IPS DF 6.9 (cell line): ENCODE measurements around the gene ETFB.

Source experiments
- DNase-seq: peaks from one replicate; pipeline ENCODE4 v3.0.0-alpha.2; 2013; ENCODE audit warnings: low read depth, low spot score
- H3K27ac ChIP-seq: one replicate; pipeline ENCODE4 v1.5.1; 2013; ENCODE audit warnings: low read length, control low read depth
- H3K27me3 ChIP-seq: 2 replicates; pipeline ENCODE4 v1.6.1; 2013; ENCODE audit warnings: mild to moderate bottlenecking, low read length; ENCODE audit not compliant: control insufficient read depth, insufficient read depth
- H3K36me3 ChIP-seq: 2 replicates; pipeline ENCODE4 v1.6.1; 2013; ENCODE audit warnings: low read length; ENCODE audit not compliant: control insufficient read depth, insufficient read depth
- H3K4me1 ChIP-seq: 2 replicates; pipeline ENCODE4 v1.6.1; 2013; ENCODE audit warnings: low read length; ENCODE audit not compliant: control insufficient read depth, insufficient read depth
- H3K4me3 ChIP-seq: 2 replicates; pipeline ENCODE4 v1.5.1; 2013; ENCODE audit warnings: mild to moderate bottlenecking, low read length
- H3K9me3 ChIP-seq: 2 replicates; pipeline ENCODE4 v1.6.1; 2013; ENCODE audit warnings: low read length, inconsistent platforms; ENCODE audit not compliant: control insufficient read depth, insufficient read depth
- WGBS: extraction: QIAGEN DNeasy Blood & Tissue Kit; methylation state at CpG from one replicate; pipeline ENCODE4 v1.1.7; 2013; ENCODE audit warnings: mixed read lengths, missing lambda C conversion rate; ENCODE audit not compliant: insufficient read length, insufficient coverage; 5-methylcytosine and 5-hydroxymethylcytosine counted together

ETFB gene

GRCh38 chr19:51338563-51339312 is 27.4 kb downstream of the ETFB start:
- Histone ChIP-seq H3K9me3 (no peaks in the 10 kb centered on the region), H3K36me3 (no peaks in the 10 kb centered on the region), H3K27ac (no peak overlapping the region), H3K4me1 (peaks cover 8% of the 10 kb centered on the region), H3K4me3 (peak overlapping the region; percentile 82; the same call in 1 of the 2 replicates), H3K27me3 (no peaks in the 10 kb centered on the region; the same call in 1 of the 2 replicates)
- whole genome bisulfite sequencing = no CpG with 5 or more reads among the region's 43 CpGs
- DNase-seq = no peak

DNA sequence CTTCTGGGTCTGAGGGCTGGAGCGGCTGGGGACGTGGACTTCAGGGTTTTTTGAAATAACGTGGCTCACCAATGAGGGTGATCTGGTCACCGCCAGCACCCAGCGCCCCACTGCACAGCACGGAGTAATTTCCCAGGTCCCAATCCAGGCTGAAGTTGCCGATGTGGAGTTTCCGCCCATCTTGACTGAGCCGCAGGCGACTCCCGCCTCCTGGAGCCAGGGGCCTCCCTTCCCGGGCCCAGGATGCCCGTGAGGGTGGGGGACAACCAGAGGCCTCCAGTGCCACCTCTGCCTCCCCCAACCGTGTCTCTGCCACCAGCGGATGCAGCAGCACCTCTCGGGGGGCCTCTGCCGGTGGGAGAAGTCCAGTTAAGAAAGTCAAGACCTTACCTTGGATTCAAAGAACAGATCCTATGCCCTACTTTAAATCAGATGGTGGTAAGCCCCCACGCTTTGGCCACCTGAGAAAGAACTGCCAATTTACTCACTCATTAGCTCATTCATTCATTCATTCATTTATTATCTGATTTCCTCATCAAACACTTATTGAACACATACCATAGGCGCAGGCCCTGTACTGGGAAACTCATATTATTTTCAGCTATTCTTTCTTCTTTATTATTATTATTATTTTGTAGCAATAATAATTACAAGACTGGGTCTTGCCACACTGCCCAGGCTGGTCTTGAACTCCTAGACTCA is 28.2 kb downstream of the ETFB start:
- Histone ChIP-seq H3K27me3 (no peaks in the 10 kb centered on the region; the same call in 1 of the 2 replicates), H3K36me3 (no peaks in the 10 kb centered on the region), H3K9me3 (no peaks in the 10 kb centered on the region), H3K4me3 (no peak overlapping the region), H3K27ac (no peak overlapping the region), H3K4me1 (peaks cover 8% of the 10 kb centered on the region)
- no peak for DNase-seq
- WGBS = no CpG with 5 or more reads among the region's 19 CpGs

- Histone ChIP-seq H3K4me3 (no peak overlapping the region), H3K36me3 (no peaks in the 10 kb centered on the region), H3K9me3 (no peaks in the 10 kb centered on the region), H3K27me3 (no peaks in the 10 kb centered on the region; the same call in 1 of the 2 replicates), H3K27ac (no peak overlapping the region), H3K4me1 (peaks cover 5% of the 10 kb centered on the region)
- WGBS = no CpG with 5 or more reads among the region's 13 CpGs
- DNase-seq = no peak
Measured at GRCh38 chr19:51337141-51337860, 28.9 kb downstream of the ETFB start.

- no CpG with 5 or more reads among the region's 13 CpGs for WGBS
- no peak for DNase-seq
- H3K4me3 ChIP-seq = no peak overlapping the region
- no peak overlapping the region for H3K27ac ChIP-seq
- H3K27me3 ChIP-seq = no peaks in the 10 kb centered on the region
- H3K4me1 ChIP-seq = no peaks in the 10 kb centered on the region
- H3K36me3 ChIP-seq = no peaks in the 10 kb centered on the region
- no peaks in the 10 kb centered on the region for H3K9me3 ChIP-seq
Measured at GRCh38 chr19:51333836-51334460, 32.2 kb downstream of the ETFB start.

- H3K9me3 ChIP-seq = no peaks in the 10 kb centered on the region
- H3K27me3 ChIP-seq = no peaks in the 10 kb centered on the region
- no peaks in the 10 kb centered on the region for H3K36me3 ChIP-seq
- H3K27ac ChIP-seq = no peak overlapping the region
- H3K4me3 ChIP-seq = no peak overlapping the region
- peaks cover 1% of the 10 kb centered on the region; the same call in 1 of the 2 replicates for H3K4me1 ChIP-seq
- no CpG with 5 or more reads among the region's 6 CpGs for WGBS
- no peak for DNase-seq
Measured at GRCh38 chr19:51331716-51332115, 34.5 kb downstream of the ETFB start.

DNA sequence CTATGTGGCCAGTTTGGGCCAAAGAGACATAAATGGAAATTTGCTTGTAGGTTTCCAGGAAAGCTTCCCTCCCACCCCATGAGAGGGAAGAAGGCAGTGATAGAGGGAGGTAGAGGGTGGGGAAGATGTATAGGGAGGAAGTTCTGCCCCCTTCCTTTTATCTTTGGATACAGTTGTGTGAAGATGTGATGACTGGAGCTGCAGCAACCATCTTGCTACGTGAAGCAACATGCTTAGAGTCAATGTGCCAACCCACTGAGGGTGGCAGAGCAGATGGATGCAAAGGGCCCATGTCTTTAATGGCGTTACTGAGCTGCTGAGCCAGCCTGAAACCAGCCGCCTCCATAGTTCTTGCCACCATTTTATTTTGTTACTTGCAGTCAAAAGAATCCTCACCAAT is 35.0 kb downstream of the ETFB start:
- Histone ChIP-seq H3K4me1 (peaks cover 1% of the 10 kb centered on the region; the same call in 1 of the 2 replicates), H3K9me3 (no peaks in the 10 kb centered on the region), H3K27ac (no peak overlapping the region), H3K4me3 (no peak overlapping the region), H3K36me3 (no peaks in the 10 kb centered on the region), H3K27me3 (no peaks in the 10 kb centered on the region)
- DNase-seq = no peak
- WGBS = no CpG with 5 or more reads among the region's 3 CpGs

DNA sequence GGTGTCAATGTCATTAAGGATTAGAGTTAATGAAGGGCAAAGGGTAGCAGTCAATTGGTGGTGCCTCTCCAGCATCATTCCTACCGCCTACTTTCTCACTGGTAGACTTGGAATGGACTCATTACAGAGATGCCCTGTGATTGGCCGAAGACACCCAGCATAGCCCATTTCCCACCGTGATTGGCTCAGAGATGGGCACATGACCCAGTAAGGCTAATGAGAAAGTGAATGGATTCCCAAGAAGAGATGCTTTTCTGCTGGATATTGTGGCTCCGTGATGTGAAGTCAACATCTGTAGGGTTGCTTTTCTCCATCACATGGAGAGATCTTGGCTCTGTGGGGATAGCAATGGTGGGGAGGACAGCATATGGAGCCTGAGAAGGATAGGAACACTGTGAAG is 35.8 kb downstream of the ETFB start:
- H3K4me1 ChIP-seq = peaks cover 1% of the 10 kb centered on the region; the same call in 1 of the 2 replicates
- H3K9me3 ChIP-seq = no peaks in the 10 kb centered on the region
- no peaks in the 10 kb centered on the region for H3K27me3 ChIP-seq
- H3K36me3 ChIP-seq = no peaks in the 10 kb centered on the region
- no peak for DNase-seq
- H3K27ac ChIP-seq = no peak overlapping the region
- no CpG with 5 or more reads among the region's 4 CpGs for WGBS
- no peak overlapping the region for H3K4me3 ChIP-seq

- Histone ChIP-seq H3K36me3 (no peaks in the 10 kb centered on the region), H3K4me3 (no peak overlapping the region), H3K27me3 (no peaks in the 10 kb centered on the region), H3K9me3 (no peaks in the 10 kb centered on the region), H3K4me1 (peaks cover 1% of the 10 kb centered on the region; the same call in 1 of the 2 replicates), H3K27ac (no peak overlapping the region)
- DNase-seq = no peak
- WGBS = no CpG with 5 or more reads among the region's 5 CpGs
Measured at GRCh38 chr19:51329411-51329810, 36.8 kb downstream of the ETFB start.

GRCh38 chr19:51327066-51328001 is 38.9 kb downstream of the ETFB start:
- no CpG with 5 or more reads among the region's 75 CpGs for WGBS
- Histone ChIP-seq H3K4me1 (peaks cover 1% of the 10 kb centered on the region; the same call in 1 of the 2 replicates), H3K9me3 (no peaks in the 10 kb centered on the region), H3K4me3 (no peak overlapping the region; the same call in 1 of the 2 replicates), H3K36me3 (no peaks in the 10 kb centered on the region), H3K27me3 (no peaks in the 10 kb centered on the region), H3K27ac (no peak overlapping the region)
- DNase-seq = no peak
